ENCODE results near the gene RFFL. TPM values are rescaled to one million over a fixed set of nuclear protein-coding genes. Genes with fewer than 3 reads are reported as not detected.
A peak's percentile ranks its signal among the peaks of the same experiment; 100 is the strongest.

Gene RFFL
- total RNA-seq, 1 donor from 2014 or later = 27.6 TPM

GRCh38 chr17:35073183-35073790, 9.8 kb upstream of the RFFL start:
- DNase-seq (no peak), ATAC-seq (no peak)
- H3K36me3 ChIP-seq = no peaks in the 10 kb centered on the region
- no peak overlapping the region for H3K27ac ChIP-seq
- H3K4me1 ChIP-seq = peaks cover 28% of the 10 kb centered on the region
- H3K9me3 ChIP-seq = no peaks in the 10 kb centered on the region
- no peak for TF ChIP-seq CTCF (IDR thresholded peaks at IDR 0.05)
- no peaks in the 10 kb centered on the region for H3K27me3 ChIP-seq (ENCODE audit: low read depth)
- intact Hi-C loops (cut with DNase I) = no loop called here
- no peak overlapping the region for H3K4me3 ChIP-seq

DNA sequence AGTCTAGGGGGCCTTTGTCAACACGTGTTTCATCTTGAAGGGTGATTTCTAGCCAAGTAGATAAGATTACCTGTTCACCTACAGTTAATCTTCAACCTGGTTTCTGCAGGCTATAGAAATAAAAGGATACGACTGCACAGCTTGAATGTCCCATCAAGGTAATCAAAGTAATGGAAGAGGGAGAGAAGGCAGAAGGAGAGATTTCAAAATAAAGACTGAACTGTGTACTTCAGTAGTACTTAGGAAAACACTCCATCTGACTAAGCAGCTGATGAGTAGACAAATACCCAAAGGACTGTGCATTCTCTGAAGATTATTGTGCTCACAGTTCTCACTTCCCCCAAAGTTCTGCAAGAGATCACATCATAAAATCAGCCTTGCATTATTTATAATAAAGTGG, 5.8 kb upstream of the RFFL start:
- intact Hi-C loops (cut with DNase I) = no loop called here
- peaks cover 21% of the 10 kb centered on the region for H3K4me1 ChIP-seq
- no peak for TF ChIP-seq CTCF (IDR thresholded peaks at IDR 0.05)
- H3K27me3 ChIP-seq (ENCODE audit: low read depth) = no peaks in the 10 kb centered on the region
- DNase-seq = no peak
- H3K9me3 ChIP-seq = no peaks in the 10 kb centered on the region
- H3K36me3 ChIP-seq = no peaks in the 10 kb centered on the region
- no peak for ATAC-seq
- H3K27ac ChIP-seq = no peak overlapping the region
- H3K4me3 ChIP-seq = no peak overlapping the region

DNA sequence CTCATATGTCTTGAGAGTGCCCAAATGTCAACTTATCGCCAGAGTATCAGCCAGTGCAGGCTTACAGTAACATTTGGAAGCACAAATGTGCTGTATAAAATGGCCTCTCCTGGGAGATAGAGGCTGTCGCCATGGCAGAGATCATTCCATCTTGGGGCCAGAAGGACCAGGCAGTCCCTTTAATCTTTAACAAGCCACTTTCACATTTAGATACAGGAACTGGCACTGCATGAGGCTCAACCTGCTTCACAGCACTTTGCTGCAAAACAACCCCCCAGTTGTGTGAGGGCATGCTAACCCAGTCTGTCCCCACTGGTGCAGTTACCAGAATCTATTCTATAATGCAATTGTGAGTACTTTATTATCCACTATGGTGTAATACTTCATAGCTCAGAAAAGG, 4.7 kb upstream of the RFFL start:
- DNase-seq = no peak
- no peak for TF ChIP-seq CTCF (IDR thresholded peaks at IDR 0.05)
- Histone ChIP-seq H3K4me3 (no peak overlapping the region), H3K27ac (no peak overlapping the region), H3K9me3 (no peaks in the 10 kb centered on the region), H3K36me3 (no peaks in the 10 kb centered on the region), H3K27me3 (ENCODE audit: low read depth) (no peaks in the 10 kb centered on the region), H3K4me1 (peaks cover 32% of the 10 kb centered on the region)
- ATAC-seq = no peak
- intact Hi-C loops (cut with DNase I) = no loop called here

- DNase-seq (no peak), ATAC-seq (no peak)
- intact Hi-C loops (cut with DNase I) = no loop called here
- Histone ChIP-seq H3K4me1 (peaks cover 40% of the 10 kb centered on the region), H3K4me3 (no peak overlapping the region), H3K27me3 (ENCODE audit: low read depth) (no peaks in the 10 kb centered on the region), H3K9me3 (no peaks in the 10 kb centered on the region), H3K36me3 (no peaks in the 10 kb centered on the region), H3K27ac (no peak overlapping the region)
- TF ChIP-seq CTCF (IDR thresholded peaks at IDR 0.05) = no peak
These were observed 2.4 kb upstream of the RFFL start for GRCh38 chr17:35065880-35066279.

DNA sequence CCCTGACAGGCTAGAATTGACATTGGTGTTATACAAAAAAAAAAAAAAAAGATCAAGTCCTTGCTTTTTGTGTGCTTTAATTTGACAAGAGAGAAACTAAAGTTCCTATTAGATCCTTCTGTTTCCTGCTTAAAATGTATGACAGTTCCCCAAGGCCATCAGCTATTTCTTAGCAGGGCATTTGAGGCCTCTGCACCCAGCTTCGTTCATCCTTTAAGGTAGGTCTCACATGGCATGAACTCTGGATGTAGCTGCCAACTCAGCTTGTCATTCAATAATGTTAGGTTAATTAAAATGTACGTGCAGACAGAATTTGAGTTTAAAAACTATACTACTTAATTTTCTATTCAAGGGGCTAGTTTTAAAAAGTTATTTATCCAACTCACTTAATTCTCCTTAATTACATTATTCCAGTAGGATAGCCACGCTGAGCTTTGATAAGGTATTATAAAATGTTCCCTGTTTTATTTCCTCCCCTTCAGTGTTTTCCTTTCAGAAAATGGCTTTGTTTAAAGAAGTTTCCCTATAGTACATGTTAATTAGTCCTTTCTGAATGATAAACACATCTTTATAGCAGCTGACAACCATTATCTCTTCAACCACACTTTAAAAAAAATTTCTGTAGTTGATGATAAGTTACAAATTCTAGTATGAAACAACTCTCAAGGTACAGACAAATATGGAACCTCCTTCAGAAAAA, 1.2 kb upstream of the RFFL start:
- H3K4me3 ChIP-seq = no peak overlapping the region
- no peaks in the 10 kb centered on the region for H3K9me3 ChIP-seq
- peaks cover 36% of the 10 kb centered on the region for H3K4me1 ChIP-seq
- H3K27me3 ChIP-seq (ENCODE audit: low read depth) = no peaks in the 10 kb centered on the region
- H3K27ac ChIP-seq = peak overlapping the region; percentile 85
- DNase-seq = no peak
- intact Hi-C loops (cut with DNase I) = no loop called here
- no peaks in the 10 kb centered on the region for H3K36me3 ChIP-seq
- TF ChIP-seq CTCF (IDR thresholded peaks at IDR 0.05) = no peak
- ATAC-seq = no peak

Data from lower lobe of right lung (tissue), 2 donors.